LHCN-M2 (cell line): ENCODE results near the gene ITPA. TPM values are rescaled to one million over a fixed set of nuclear protein-coding genes. Genes with fewer than 3 reads are reported as not detected.
A peak's percentile ranks its signal among the peaks of the same experiment; 100 is the strongest.

Experiments used
- DNase-seq: peaks from one replicate; pipeline ENCODE4 v3.0.0-alpha.2; 2012; ENCODE audit warnings: low read depth
- polyA plus RNA-seq: library from polyadenylated mRNA; unstranded; fragments of >200 nt; gene quantifications from one replicate; pipeline ENCODE4 v1.2.1, GENCODE V29; 2012; ENCODE audit warnings: missing spikeins
- total RNA-seq: library from RNA; depleted of rRNA; stranded (reverse); fragments of >200 nt; gene quantifications from 2 replicates; pipeline ENCODE4 v1.2.3, GENCODE V29; 2014; rRNA removed

The ITPA gene
- 66.0 and 71.0 TPM in 2 replicates for total RNA-seq
- 89.9 TPM for polyA plus RNA-seq

DNA sequence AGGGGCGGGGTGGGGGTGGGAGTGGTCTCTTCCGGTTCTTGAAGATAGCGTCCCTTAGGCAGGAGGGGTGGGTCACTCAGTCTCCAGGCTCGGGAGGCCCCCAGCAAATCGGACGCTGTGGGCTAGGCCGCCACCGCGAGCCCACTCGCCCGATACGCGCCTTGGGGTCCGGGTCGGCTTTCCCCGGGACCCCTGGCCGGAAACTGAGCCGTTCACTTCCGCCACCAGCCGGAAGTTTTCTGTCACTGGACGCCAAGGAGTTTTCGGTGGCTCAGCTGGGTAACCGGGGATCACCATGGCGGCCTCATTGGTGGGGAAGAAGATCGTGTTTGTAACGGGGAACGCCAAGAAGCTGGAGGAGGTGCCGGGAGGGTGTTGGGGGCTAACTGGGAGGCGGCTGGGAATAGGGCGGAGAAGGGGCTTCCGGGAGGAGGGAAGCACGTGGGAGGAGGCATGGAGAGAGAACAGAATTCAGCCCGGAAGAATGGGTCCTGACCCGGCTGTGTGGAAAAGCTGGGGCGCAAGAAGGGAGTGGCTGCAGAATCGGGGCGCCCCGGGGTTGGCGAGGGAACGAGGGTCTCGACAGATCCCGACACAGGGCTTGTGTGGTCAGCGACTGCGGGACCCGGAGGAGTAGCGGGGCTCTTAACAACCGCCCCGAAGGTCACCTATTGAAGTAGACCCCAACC lies at the start of gene ITPA:
Gene ITPA, plus strand, starts transcription at position 242 of the 689 bp plus-strand sequence. Its CDS starts 54 bp downstream, at position 296.
- DNase-seq: peak; percentile 41

DNA sequence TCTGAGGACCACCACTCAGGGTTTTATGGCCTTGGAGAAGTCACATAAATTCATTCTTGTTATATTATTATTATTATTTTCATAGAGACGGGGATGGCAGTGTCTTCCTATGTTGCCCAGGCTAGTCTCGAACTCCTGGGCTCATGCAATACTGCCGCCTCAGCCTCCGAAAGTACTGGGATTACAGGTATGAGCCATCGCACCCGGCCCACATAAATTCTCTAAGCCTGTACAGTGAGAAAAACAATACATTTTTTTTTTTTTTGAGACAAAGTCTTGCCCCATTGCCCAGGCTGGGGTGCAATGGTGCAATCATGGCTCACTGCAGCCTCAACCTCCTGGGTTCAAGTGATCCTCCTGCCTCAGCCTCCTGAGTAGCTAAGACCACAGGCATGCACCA lies 48.9 kb upstream of the ITPA start:
- DNase-seq: no peak

DNA sequence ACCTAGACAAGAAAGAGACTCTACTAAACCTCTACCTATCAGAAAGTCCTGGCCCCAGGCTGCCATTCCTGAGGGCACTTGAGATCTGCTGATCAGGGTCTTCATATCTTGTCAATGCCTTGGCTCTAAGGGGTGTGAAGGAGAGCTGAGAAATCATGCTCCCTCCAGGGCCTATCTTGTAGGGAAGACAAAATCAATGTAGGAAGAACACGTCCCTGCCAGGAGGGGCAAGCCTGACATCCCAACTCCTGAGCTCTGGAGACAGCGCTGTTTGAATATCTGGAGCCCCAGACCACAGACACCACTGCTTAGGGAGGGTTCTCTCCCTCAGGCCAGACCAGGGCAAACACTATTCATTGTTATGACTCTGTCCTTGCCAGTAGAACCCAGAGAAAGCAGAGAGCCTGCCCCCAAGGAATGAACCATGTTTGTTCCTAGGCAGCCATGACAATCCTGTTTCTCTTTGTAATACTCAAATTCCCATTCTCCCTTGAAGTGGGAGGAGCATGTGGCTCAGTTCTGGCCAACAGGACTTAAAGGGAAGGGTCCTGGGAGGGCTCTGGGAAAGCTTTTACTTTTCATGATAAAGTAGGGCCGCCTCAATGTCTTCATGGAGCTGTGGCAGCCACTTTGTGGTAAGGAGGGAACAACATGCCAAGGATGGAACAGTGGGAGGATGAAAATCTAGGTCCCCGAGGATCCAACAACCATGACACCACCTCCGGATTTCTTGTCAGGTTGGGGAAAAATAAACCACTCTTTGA lies 47.8 kb upstream of the ITPA start:
- no peak for DNase-seq

DNA sequence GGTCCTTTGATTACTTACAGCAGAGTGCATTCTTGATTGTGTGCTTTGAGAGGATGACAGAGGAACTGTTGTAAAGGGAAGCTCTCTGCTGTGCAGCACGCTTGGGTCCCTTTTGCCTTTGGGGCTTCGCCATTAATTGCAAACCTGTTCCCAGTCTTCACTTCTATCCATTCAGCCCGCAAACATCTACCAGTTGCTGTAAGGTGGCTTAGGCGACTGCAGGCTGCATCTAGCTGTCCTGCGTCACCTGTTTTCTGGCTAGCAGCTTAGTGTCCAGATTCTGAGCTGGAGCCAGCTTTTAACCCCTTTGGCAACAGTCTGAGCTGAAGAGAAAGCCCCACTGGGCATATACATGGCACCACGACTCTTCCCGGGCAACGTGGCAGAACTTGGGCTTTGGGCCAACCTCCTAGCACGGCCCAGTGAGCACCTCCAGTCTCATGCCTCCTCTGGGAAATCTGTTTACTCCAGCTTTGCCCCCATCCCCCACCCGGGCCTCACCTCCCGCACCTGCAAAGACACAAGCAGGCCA lies 47.2 kb upstream of the ITPA start:
- no peak for DNase-seq

DNA sequence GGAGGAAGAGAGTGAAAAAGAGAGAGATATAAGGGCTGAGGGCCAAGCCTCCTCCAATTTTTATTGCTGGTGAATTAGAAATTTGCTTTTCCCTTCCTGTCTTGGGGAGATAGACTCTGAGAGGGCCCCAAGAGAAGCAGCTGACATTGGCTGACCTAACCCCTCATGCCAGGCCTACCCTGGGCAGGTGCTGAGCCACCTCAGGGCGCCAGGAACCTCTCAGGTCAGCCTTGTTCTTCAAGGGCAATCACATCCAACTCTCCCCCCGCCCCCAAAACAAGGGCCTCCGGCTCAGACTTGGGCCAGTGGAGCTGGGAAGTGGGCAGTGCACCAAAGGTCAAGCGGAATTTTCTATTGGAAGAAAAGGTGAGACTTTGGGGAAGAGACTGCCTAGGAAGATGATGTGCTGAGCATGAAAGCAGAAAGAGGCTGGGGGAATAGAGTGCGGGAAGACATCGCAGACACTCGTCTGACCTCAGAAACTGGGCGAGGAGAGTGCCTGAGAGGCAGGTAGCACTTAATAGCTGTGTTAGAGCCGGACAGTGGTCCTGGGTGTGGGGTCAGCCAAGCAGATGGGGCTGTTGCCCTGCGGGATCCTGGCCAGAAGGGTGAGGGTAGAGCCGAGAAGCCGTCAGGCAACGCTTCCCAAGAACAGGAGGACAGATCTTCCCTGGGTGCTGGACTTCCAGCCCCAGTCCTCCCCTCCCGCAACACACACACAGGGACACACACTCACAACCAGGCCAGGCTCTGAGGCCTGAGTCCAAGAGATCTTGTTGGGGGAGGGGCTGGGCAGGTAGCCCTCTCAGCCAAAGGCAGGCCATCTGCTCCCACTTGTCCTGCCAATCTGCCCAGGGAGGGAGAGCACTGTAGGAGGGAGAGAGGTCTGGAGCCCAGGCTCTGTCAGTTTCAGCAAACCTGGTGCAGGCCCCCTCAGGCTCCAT lies 45.9 kb upstream of the ITPA start:
- no peak for DNase-seq

DNA sequence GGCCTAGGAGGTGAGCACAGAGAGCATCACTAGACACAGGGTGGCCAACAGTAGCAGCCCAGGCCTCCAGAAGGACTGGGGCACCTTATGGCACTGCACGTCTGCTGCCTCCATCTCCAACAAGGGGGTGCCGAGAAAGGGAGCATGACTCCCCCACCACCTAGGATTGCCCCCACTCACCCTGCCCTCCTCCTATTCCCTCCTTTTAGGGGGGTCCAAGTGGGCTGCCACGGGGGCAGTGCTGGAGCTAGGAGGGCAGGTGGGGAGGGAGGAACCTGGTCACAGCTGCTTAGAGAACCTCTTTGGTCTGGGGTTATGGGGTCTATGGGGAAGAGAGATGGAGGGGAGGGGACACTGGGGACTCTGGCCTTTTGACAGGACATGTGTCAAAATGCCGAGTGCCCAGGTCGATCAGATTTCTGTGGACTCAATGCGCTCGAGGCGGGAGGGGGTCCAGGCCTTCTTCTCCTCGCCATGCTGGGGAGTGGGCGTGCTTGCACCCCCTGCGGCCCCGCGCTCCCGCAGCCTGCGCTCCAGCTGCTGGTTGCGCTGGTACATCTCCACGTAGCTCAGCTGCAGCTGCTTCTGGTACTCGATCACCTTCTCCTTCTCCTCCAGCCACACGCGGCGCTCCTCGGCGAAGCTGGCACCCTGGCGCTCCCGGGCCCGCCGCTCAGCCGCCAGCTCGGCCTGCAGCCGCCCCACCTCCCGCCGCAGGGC lies 45.1 kb upstream of the ITPA start:
- no peak for DNase-seq

DNA sequence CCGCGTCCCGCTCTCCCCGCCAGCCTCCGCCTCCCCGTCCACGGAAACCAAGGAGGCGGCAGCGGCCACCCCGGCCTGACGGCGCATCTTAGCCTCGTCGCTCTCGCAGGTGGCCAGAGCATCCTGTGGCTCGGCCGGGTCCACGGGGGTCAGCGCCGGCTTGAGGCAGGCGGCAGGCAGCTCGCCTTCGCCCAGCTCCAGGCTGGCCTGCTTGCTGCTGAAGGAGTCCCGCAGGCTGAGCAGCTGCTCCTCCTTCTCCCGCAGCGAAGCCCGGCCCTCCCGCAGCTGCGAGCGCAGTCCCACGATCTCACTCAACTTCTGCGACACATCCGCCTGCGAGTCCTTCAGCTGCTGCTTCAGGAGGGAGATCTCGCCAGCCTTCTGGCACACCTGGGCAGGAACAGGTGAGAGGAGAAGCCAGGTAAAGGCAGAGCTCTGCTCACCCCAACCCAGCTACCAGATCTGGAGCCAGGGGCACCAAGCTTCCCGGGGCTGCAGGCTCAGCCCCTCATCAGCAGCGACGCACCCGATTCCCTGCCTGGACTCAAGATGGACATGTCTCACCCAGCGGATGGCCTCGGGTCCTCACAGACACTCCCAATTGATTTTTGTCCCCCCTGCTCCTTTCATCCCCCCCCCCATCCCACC lies 44.4 kb upstream of the ITPA start:
- DNase-seq: no peak

DNA sequence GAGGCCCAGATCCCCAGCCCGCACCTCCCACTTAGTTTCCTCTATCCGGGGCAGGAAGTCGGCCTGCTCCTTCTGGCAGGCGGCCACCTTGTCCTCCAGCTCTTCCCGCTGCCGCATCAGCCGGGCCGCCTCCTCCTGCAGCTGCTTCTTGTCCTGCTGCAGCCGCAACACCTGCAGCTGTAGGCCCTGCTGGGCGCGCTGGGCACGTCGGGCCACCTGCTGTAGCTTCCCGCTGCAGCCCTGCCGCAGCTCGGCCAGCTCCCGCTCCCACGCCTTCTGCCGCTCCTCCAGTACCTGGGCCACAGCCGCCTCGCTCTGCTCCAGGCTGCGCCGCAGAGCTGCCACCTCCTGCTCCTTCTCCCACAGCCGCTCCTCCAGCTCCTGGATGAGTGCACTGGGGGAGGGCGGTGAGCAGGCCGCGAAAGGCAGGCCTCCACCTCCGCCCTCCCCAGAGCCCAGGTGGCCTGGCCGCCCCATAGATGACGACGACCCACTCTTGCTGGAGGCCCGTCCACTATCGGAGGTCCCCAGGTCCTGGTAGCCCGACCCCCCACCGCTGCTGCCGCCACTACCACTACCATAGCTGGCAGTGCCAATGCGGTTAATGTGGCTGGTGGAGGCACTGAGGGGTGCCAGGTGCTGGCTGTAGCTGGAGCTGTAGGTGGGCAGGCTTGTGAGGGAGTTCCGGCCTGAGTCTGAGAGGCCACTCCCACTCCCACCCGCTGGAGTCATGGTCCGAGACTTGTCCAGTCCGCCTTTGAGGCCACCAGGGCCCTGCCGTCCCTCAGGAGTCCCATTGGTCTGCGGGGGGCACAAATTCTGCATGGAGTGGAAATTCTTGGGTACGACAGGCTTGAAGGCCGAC lies 43.6 kb upstream of the ITPA start:
- peak; percentile 15 for DNase-seq

DNA sequence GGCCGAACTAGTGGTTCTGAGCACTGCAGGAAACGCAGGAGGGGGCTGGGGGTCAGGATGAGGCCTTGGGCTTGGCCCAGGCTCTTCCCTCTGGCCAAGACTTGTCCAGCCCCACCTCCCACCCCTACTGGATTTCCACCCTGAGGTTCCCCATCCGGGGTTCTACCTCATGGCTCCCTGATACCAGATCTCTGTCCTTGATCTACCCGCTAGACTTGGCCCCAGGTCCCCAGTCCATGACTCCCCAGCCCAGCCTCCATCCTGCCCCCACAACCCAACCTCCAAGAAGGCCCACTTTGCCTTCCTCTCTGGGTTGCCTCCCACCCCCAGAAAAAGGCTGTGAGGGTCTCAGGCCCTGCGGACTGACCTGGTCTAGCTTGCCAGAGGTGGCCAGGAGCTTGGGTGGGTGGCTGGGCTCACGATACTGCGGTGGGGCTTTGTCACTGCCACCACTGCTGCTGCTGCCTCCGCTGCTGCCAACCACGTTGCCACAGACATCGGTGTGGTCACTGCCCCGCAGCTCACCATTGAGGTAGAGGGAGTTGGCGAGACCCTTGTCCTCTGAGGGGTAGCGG lies 42.9 kb upstream of the ITPA start:
- DNase-seq: no peak

DNA sequence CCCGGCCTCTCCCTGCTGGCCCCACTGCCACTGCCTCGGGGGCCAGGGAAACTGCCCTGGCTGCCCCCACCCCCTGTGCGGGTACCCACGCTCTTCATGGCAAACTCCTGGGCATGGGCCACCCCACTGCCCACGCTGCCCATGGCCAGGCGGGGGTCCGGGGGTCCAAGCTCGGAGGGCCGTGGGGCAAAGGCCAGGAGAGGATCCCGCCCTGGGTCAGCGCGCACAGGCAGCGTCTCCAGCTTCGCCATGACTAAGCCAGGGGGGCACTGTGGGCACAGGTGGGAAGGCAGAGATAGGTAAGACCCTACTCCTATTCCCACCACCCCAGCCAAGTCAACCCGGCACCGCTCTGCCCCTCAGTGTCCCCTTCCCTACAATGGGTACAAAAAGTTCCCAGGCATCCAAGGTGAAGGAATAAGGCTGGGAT lies 42.4 kb upstream of the ITPA start:
- no peak for DNase-seq

DNA sequence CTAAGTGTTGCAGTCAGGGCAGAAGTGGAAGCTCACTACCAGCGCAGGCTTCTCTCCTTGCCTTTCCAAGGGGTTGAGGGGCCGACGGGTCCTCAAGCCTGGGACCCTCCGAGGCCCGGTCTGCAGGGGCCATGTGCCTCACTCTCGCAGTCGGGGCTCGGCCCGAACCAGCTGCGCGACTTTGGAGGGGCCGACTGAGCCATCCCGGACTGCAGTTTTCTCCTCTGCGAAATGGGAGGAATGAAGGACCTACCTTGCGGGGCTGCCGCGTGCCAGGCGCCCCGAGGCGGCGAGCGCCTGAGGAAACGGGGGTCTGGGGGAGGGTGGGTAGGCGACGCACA lies 41.6 kb upstream of the ITPA start:
- DNase-seq: no peak

DNA sequence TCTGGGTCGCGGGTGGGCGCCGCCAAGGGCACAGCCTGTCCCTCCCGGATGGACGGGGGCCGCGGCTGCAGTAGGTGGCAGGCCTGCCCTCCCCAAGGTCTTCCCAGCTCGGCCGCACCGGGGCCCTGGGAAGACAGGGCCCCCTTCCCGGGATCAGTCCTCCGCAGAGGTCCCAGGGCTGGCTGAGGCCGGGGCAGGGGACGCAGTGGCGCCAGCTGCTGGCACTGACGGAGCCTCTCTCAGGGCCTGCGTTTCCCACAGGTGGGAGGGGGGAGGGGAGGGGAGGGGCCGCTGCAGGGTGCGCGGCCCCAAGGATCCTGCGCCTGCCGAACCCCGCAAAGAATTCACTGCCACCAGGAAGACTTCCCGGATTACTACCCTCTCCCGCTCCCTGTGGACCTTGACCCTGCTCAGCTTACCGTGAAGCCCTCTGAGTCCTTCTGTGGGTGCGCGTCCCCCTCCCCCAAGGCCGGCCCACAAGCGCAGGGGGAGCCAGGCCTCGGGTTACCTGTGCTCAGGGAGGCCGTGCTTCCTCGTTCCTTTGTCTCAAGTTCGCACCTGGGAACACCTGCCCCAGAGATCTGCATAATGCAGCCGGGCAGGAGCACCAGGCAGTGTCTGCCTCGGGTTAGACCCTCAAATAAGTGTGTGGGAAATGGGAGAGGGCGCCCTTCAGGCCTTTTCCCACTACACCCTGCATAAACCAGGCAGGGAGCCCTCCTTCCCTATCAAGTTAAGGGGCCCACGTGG lies 41.0 kb upstream of the ITPA start:
- DNase-seq: no peak

DNA sequence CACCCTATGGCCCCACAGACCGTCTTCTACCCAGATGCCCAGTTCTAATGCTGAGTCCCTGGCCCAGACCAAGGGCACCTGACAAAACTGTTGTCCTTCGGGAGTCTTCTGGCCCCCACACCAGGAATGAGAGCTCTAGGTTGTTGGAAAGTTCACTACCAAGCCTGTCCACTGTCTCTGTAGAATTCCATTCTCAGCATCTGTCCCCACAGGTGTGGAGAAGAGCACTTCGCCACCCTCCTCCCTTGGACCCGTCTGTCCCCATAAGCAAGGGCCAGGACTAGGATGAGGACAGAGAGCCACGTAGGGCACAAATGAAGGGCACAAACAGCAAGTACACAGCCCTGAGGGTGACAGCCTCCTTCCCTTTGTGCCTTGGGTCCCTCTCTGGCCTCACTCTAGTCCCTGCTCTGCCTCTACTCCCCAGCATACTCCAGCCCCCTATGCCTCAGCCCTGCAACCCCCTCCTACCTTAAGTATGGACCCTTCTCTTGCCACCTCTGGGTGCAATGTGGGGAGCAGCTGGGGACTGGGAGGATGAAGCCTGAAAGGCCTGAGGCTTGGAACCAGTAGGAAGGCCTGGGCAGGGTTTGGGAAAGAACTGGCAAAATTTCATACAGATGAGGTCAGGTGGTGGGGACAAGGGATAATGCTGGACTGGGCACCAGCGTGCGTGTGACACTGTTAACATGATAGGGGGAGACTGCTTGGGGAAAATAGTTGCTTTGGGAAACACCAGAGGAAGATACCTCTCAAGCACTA lies 40.3 kb upstream of the ITPA start:
- DNase-seq: no peak

DNA sequence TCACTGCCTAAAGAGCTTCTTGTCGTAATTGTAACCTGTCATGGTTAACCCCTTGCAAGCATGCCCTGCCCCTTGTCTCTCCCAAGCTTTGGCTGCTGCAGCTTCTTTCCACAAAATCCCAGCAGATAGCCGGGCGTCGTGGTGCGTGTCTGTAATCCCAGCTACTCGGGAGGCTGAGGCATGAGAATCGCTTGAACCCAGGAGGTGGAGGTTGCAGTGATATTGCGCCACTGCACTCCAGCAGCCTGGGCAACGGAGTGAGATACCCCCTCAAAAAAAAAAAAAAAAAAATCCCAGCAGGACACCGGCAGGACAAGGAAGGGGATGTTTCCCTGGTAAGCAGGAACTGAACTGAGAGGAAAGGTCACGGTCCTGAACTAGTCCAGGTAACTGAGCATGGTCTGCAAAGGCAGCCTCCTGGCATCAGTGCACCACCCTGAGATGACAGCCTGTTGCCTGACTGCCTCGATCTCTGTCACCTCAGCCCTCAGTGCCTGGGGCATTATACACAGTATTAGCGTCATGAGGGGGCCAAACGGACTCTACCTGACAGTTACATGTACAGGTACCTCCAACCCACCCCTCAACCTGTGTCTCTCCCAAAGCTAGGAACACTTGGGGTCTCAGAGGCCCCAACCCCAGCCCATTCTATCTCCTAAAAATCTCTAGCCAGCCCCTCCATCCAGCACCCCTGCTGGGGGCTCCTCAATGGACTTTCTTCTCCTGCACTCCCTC lies 37.7 kb upstream of the ITPA start:
- no peak for DNase-seq

DNA sequence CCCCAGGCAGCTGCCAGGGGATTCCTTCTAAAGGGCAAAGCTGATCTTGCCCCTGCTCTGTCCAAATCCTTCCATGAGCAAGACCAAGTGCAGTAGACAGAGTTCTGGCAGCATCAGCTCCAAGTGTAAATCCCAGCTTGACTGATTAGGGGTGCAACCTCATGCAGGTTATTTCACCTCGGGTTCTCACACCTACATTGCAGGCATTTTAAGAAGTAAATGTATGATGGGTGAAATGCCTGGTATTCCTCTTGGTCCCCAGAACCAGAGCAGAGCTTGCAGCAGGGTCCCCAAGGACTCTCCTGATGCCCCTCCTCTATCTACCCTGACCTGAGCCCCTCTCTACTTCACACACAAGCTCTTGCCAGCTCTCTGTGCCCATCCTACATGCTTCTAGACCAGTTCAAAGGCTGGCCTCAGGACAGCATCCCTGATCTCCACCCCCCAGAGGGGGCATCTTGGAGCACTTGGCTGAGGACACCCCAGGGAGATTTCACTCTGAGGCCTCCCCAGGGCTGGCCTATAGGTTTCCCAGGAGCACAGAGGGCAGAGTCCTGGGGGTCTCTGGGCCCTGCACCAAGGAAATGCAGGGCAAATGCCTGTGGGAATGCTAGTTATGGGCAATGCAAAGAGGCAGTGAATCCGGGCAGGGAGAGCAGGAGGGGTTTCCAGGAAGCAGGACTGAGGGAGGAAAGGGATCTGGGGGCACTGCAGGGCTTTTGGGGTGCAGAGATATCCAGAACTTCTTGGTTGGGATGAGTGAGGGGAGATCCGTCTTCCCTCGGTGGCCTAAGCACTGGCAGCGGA lies 37.0 kb upstream of the ITPA start:
- DNase-seq: no peak

DNA sequence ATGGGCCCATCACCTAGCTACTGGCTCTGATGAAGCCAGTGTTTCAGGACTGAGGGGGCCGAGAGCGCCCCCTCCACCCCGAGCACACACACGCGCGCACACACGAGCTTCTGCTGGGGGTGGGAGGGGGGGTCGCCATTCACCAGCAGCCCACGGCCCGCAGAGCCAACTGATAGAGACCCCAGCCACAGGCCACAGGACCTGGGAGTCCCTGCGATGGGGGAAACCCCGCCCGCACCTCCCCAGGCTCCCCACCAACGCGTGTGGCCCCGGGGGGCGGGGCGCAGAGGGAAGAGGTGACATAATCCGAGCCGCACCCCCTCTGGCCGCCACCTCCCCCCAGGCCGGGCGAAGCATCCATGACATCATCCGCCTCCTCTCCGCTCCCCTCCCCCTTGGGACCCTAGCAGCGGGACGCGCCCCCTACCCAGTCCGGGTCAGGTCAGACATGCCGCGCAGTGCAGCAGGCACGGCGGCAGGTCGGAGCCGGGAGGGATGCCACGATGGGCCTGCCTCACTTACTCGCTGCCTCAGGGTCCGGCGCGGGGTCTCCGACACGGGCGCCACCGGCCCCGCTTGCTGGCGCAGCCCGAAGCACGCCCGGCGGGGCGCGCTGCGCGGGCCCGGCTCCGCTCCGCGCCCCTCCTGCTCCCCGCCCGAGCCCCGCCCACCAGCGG lies 36.2 kb upstream of the ITPA start, which contains the start of gene LZTS3:
Gene LZTS3, minus strand, starts transcription at position 617 of the 677 bp plus-strand sequence. CDS start 6,386 bp downstream, outside the sequence.
- DNase-seq: peak; percentile 38
